HCT116 (cell line): ENCODE data around the gene RPS6KC1. TPM values are rescaled to one million over a fixed set of nuclear protein-coding genes. Genes with fewer than 3 reads are reported as not detected.

Source experiments
- ATAC-seq: fragments of 200-7000 bp; cut with Tn5 transposase; 2 replicates; pipeline ENCODE4 v1.9.1; 2020; ENCODE audit warnings: mild to moderate bottlenecking, moderate library complexity
- BruUV-seq: library from RNA; stranded (reverse); fragments of 400-500 nt; replicated peaks from 2 replicates; lab custom pipeline; 2021; lab: Mats Ljungman, UMichigan
- CTCF ChIA-PET: fragments of 300-600 bp; sonication (Branson Sonifier 250); formaldehyde crosslinking; loops from one replicate; lab custom pipeline; 2021; ENCODE audit warnings: antibody characterized with exemption; lab: Charles Lee
- POLR2A ChIA-PET: fragments of 300-600, 350-600 bp; sonication (Branson Sonifier 250); formaldehyde crosslinking; loops from one replicate; lab custom pipeline; 2021; ENCODE audit warnings: antibody characterized with exemption; lab: Charles Lee
- RAD21 ChIA-PET, 2 experiments: fragments of 300-600 bp; sonication (Branson Sonifier 250); formaldehyde crosslinking; loops; one replicate each; lab custom pipeline; 2023; ENCODE audit warnings: low total read pairs in 2 of 2; ENCODE audit not compliant: uncharacterized antibody in 2 of 2, unreplicated experiment in 2 of 2, low non-redundant PET in 1 of 2; lab: Charles Lee
- DNase-seq: peaks from one replicate; pipeline ENCODE4 v3.0.0-alpha.2; 2010; ENCODE audit warnings: low read depth, low spot score
- H2AFZ ChIP-seq: fragments of 200-600 bp; shearing (Covaris generic), sonication (generic); 2 replicates; pipeline ENCODE4 v1.6.1; 2017; ENCODE audit warnings: low read depth, mixed run types, mixed read lengths, antibody characterized with exemption, low read length; ENCODE audit not compliant: poor library complexity, severe bottlenecking
- H3K27ac ChIP-seq: 2 replicates; pipeline ENCODE4 v1.5.1; 2012; ENCODE audit warnings: low read depth, low read length
- H3K27me3 ChIP-seq: fragments of 200-600 bp; sonication (generic); 2 replicates; pipeline ENCODE4 v1.6.1; 2016; ENCODE audit warnings: mixed run types, low read length, mixed read lengths; ENCODE audit not compliant: insufficient read depth
- H3K36me3 ChIP-seq, 2 experiments: fragments of 200-500 bp in 1 of 2; fragments of 200-600 bp in 1 of 2; sonication (Bioruptor generic) in 1 of 2; sonication (generic) in 1 of 2; 2 replicates each; pipeline versions ENCODE4 v1.5.1 to v1.6.1; 2014 to 2016; ENCODE audit warnings: low read length in 2 of 2, inconsistent platforms in 1 of 2, mixed read lengths in 1 of 2, mixed run types in 1 of 2; ENCODE audit not compliant: insufficient read depth in 2 of 2, control insufficient read depth in 1 of 2
- H3K4me1 ChIP-seq, 2 experiments: fragments of 200-600 bp in 1 of 2; sonication (generic) in 1 of 2; 2 replicates each; pipeline versions ENCODE4 v1.5.1 to v1.6.1; 2012 to 2017; ENCODE audit warnings: low read length in 2 of 2, inconsistent platforms in 1 of 2, mild to moderate bottlenecking in 1 of 2, mixed read lengths in 1 of 2, mixed run types in 1 of 2, moderate library complexity in 1 of 2; ENCODE audit not compliant: insufficient read depth in 2 of 2, control insufficient read depth in 1 of 2
- H3K4me2 ChIP-seq: fragments of 200-600 bp; sonication (generic); 2 replicates; pipeline ENCODE4 v1.6.1; 2017; ENCODE audit warnings: mixed run types, low read length, mixed read lengths
- H3K4me3 ChIP-seq, 2 experiments: fragments of 200-600 bp in 1 of 2; sonication (generic) in 1 of 2; replicated peaks in 1 of 2; 2 replicates each; pipeline ENCODE4 v1.5.1; 2011 to 2016; ENCODE audit warnings: low read length in 2 of 2, control low read depth in 1 of 2, low read depth in 1 of 2, mild to moderate bottlenecking in 1 of 2, mixed read lengths in 1 of 2, mixed run types in 1 of 2
- H3K79me2 ChIP-seq: fragments of 200-600 bp; sonication (generic); 2 replicates; pipeline ENCODE4 v1.6.1; 2017; ENCODE audit warnings: mild to moderate bottlenecking, mixed run types, low read length, moderate library complexity, mixed read lengths; ENCODE audit not compliant: insufficient read depth
- H3K9ac ChIP-seq: fragments of 200-600 bp; sonication (generic); 2 replicates; pipeline ENCODE4 v1.6.1; 2016; ENCODE audit warnings: low read length, mixed read lengths
- H3K9me2 ChIP-seq: fragments of 200-600 bp; sonication (generic), shearing (Covaris generic); 2 replicates; pipeline ENCODE4 v1.6.1; 2017; ENCODE audit warnings: mixed run types, mild to moderate bottlenecking, moderate library complexity; ENCODE audit not compliant: insufficient read depth
- H3K9me3 ChIP-seq, 2 experiments: fragments of 200-500 bp in 1 of 2; fragments of 200-600 bp in 1 of 2; sonication (Bioruptor generic) in 1 of 2; sonication (generic) in 1 of 2; 2 replicates each; pipeline ENCODE4 v1.6.1; 2014 to 2017; ENCODE audit warnings: low read length in 2 of 2, mixed read lengths in 2 of 2, inconsistent platforms in 1 of 2, low read depth in 1 of 2, mild to moderate bottlenecking in 1 of 2, mixed run types in 1 of 2, moderate library complexity in 1 of 2; ENCODE audit not compliant: control insufficient read depth in 1 of 2, insufficient read depth in 1 of 2
- H4K20me1 ChIP-seq: fragments of 200-600 bp; sonication (generic), shearing (Covaris generic); 2 replicates; pipeline ENCODE4 v1.6.1; 2017; ENCODE audit warnings: mixed run types, mild to moderate bottlenecking, moderate library complexity; ENCODE audit not compliant: insufficient read depth
- CBX3 ChIP-seq: IDR thresholded peaks from 2 replicates; pipeline ENCODE4 v1.6.1; 2012; ENCODE audit warnings: low read depth
- CTCF ChIP-seq, 3 experiments: fragments of 200-600 bp in 1 of 3; sonication (generic) in 1 of 3; IDR thresholded peaks in 2 of 3; conservative IDR thresholded peaks in 1 of 3; 2 replicates each; pipeline ENCODE4 v1.5.1; 2012 to 2017; ENCODE audit warnings: low read depth in 2 of 3, low read length in 2 of 3, antibody characterized with exemption in 1 of 3, borderline replicate concordance in 1 of 3, control low read depth in 1 of 3, mild to moderate bottlenecking in 1 of 3, mixed read lengths in 1 of 3, mixed run types in 1 of 3, moderate library complexity in 1 of 3; ENCODE audit not compliant: insufficient read depth in 1 of 3
- EGR1 ChIP-seq: IDR thresholded peaks from 2 replicates; pipeline ENCODE4 v1.6.1; 2012; ENCODE audit warnings: low read depth
- ELF1 ChIP-seq: IDR thresholded peaks from 2 replicates; pipeline ENCODE4 v1.6.1; 2012; ENCODE audit warnings: low read depth, borderline replicate concordance
- EZH2 ChIP-seq: fragments of 200-600 bp; sonication (generic); IDR thresholded peaks from 2 replicates; pipeline ENCODE4 v1.6.1; 2017; ENCODE audit warnings: antibody characterized with exemption, mixed run types
- JUND ChIP-seq: IDR thresholded peaks from 2 replicates; pipeline ENCODE4 v1.6.1; 2012
- POLR2A ChIP-seq: IDR thresholded peaks from 2 replicates; pipeline ENCODE4 v1.7.0; 2011; ENCODE audit warnings: borderline replicate concordance; ENCODE audit not compliant: insufficient read depth, insufficient read length; ENCODE audit errors: extremely low read depth
- POLR2AphosphoS5 ChIP-seq: IDR thresholded peaks from 2 replicates; pipeline ENCODE4 v1.6.1; 2011; ENCODE audit warnings: mild to moderate bottlenecking, low read depth, low read length, moderate library complexity
- RAD21 ChIP-seq: IDR thresholded peaks from 2 replicates; pipeline ENCODE4 v1.6.1; 2012; ENCODE audit warnings: low read depth, mild to moderate bottlenecking
- SIN3A ChIP-seq: IDR thresholded peaks from 2 replicates; pipeline ENCODE4 v1.6.1; 2012; ENCODE audit warnings: low read depth
- SP1 ChIP-seq: IDR thresholded peaks from 2 replicates; pipeline ENCODE4 v1.6.1; 2012; ENCODE audit warnings: low read depth
- SRF ChIP-seq: IDR thresholded peaks from 2 replicates; pipeline ENCODE4 v1.6.1; 2012; ENCODE audit warnings: low read depth
- TCF7L2 ChIP-seq: IDR thresholded peaks from 2 replicates; pipeline ENCODE4 v1.7.0; 2011; ENCODE audit warnings: borderline replicate concordance, inconsistent platforms; ENCODE audit not compliant: insufficient read depth, insufficient read length; ENCODE audit errors: extremely low read depth
- YY1 ChIP-seq: IDR thresholded peaks from 2 replicates; pipeline ENCODE4 v1.6.1; 2011; ENCODE audit warnings: low read length, low read depth, moderate library complexity, mild to moderate bottlenecking; ENCODE audit not compliant: insufficient replicate concordance; ENCODE audit errors: extremely low read depth
- ZFX ChIP-seq: fragments of 450-650 bp; IDR thresholded peaks from 2 replicates; pipeline ENCODE4 v1.6.1; 2017
- ZNF274 ChIP-seq: fragments of 200-500 bp; sonication (Bioruptor generic); IDR thresholded peaks from 2 replicates; pipeline ENCODE4 v1.6.1; 2014; ENCODE audit warnings: mild to moderate bottlenecking, low read depth, low read length, inconsistent platforms
- intact Hi-C: fragments of 100-400 bp; cut with micrococcal nuclease; formaldehyde crosslinking; loops from 2 replicates; pipeline ENCODE4 v1.10.0; 2022
- total RNA-seq: library from RNA; stranded (reverse); gene quantifications from one replicate; pipeline ENCODE4 v1.2.1, GENCODE V29; 2021; ENCODE audit not compliant: unreplicated experiment
- TF ChIP-seq, protein P1 (sequence below): IDR thresholded peaks from 2 replicates; pipeline ENCODE4 v1.6.1; 2012
- TF ChIP-seq, protein P2 (sequence below): IDR thresholded peaks from 2 replicates; pipeline ENCODE4 v1.6.1; 2011; ENCODE audit warnings: mild to moderate bottlenecking, low read length, moderate library complexity; ENCODE audit not compliant: insufficient replicate concordance; ENCODE audit errors: extremely low read depth

The RPS6KC1 gene
- total RNA-seq, 1 experiment from 2014 or later = 15.9 TPM

- no peak overlapping the region for H2AFZ ChIP-seq
- H3K27me3 ChIP-seq = no peaks in the 10 kb centered on the region
- H3K9me2 ChIP-seq = no peaks in the 10 kb centered on the region
- H3K79me2 ChIP-seq = no peaks in the 10 kb centered on the region
- 0 out of 2 replicates have a peak overlapping the region, but pooled peaks have one; percentile 4 for H3K9ac ChIP-seq
- peak overlapping the region in 1 of 2 experiments; percentile 20; a peak in 1 of 4 replicates for H3K4me3 ChIP-seq
- peak; percentile 26 for ATAC-seq
- TF ChIP-seq SP1 (no peak), EGR1 (no peak), SIN3A (no peak), ZNF274 (no peak), JUND (no peak), ELF1 (no peak), CTCF (IDR thresholded peaks at IDR 0.05 in 2 of 3, conservative IDR thresholded peaks at IDR 0.05 in 1 of 3; ENCODE audit: borderline replicate concordance in 1 of 3, insufficient read depth in 1 of 3, low read depth in 2 of 3, low read length in 2 of 3) (no peak), ZFX (no peak), TCF7L2 (no peak), YY1 (no peak), POLR2A (no peak), EZH2 (no peak), POLR2AphosphoS5 (no peak), CBX3 (no peak), RAD21 (no peak), SRF (no peak)
- TF ChIP-seq, protein P1, sequence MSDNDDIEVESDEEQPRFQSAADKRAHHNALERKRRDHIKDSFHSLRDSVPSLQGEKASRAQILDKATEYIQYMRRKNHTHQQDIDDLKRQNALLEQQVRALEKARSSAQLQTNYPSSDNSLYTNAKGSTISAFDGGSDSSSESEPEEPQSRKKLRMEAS = no peak
- TF ChIP-seq, protein P2, sequence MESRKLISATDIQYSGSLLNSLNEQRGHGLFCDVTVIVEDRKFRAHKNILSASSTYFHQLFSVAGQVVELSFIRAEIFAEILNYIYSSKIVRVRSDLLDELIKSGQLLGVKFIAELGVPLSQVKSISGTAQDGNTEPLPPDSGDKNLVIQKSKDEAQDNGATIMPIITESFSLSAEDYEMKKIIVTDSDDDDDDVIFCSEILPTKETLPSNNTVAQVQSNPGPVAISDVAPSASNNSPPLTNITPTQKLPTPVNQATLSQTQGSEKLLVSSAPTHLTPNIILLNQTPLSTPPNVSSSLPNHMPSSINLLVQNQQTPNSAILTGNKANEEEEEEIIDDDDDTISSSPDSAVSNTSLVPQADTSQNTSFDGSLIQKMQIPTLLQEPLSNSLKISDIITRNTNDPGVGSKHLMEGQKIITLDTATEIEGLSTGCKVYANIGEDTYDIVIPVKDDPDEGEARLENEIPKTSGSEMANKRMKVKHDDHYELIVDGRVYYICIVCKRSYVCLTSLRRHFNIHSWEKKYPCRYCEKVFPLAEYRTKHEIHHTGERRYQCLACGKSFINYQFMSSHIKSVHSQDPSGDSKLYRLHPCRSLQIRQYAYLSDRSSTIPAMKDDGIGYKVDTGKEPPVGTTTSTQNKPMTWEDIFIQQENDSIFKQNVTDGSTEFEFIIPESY = no peak
- peak overlapping the region; percentile 62 for H3K4me2 ChIP-seq
- no peaks in the 10 kb centered on the region for H4K20me1 ChIP-seq
- H3K27ac ChIP-seq = peak overlapping the region; percentile 70; the same call in 1 of the 2 replicates
- intact Hi-C loops = loop anchor here (1.0 to 10.0 kb wide), 5 partner anchors 312 to 1204 kb away; partner anchors contain the start of gene SMYD2
- RAD21 ChIA-PET = no interaction called here
- POLR2A ChIA-PET = no interaction called here
- no peak for DNase-seq
- no peaks in the 10 kb centered on the region for H3K9me3 ChIP-seq
- no peaks in the 10 kb centered on the region for H3K36me3 ChIP-seq
- H3K4me1 ChIP-seq = peaks cover 60 to 64% of the 10 kb centered on the region in 2 experiments
- CTCF ChIA-PET = interaction anchor here (1.3 to 2.3 kb wide), 4 partner anchors 7 to 1209 kb away, joined by 3 to 13 read pairs (median 4); no protein-coding TSS in a partner anchor
- BruUV-seq = no TSS peak
These were observed 72.0 kb downstream of the RPS6KC1 start for GRCh38 chr1:213123087-213123486.
